ENCODE data around the gene STK39.

The STK39 gene

DNA sequence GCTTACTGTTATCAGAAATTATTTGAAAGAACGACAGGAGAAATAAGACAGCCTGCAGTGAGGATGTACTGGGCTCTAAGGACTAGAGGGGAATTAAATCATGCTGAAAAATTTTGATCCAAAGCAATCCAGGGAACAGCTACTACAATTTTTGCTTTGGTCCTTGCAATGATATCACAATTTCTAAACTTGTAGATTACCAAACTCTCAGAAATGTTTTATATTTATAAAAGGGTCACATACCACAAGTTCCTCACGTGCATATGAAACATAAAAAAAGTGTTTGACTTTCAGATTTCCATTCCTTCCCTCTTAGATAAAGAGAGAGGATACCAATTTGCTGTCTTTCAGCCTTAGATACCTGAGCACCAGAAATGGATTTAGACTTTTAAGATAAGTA, 261.2 kb downstream of the STK39 start:
- DNase-seq, result no peak

DNA sequence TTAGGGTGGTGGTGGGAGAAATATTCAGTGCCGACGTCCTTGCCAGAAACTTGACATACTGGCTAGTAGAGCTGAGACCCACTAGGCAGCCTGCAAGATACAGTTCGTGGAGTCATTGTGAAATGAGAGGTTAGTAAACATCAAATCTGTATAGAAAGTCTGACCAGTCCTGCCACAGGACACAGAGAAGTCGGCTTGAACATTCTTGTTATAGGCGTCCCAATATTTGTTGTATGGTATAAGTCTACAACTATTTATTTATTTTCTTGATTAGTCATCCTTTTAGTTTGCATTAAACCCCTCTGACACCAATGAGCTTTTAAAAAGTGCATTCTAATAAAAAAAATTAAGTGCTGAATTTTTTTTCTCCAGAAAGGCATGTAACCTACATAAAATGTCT, 265.4 kb downstream of the STK39 start:
- DNase-seq, result no peak

DNA sequence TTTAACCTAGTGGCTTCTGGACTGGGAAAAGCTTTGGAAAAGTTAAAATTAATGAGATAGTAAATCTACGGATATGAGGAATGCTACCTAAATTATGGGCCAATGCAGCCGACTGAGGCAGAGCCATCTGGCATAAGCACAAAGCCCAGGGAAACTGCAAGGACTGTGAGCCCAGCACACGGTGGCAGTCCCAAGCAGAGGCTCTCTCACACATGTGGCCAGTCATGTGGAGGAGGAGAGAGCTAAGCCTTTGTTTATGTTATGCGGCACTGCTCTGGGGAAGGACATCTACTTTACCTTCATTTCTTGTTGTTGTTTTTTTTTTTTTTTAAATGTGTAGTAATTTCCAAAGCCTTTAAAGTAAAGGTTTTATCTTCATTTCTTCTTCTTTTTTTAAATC, 267.0 kb downstream of the STK39 start:
- DNase-seq, result no peak

DNA sequence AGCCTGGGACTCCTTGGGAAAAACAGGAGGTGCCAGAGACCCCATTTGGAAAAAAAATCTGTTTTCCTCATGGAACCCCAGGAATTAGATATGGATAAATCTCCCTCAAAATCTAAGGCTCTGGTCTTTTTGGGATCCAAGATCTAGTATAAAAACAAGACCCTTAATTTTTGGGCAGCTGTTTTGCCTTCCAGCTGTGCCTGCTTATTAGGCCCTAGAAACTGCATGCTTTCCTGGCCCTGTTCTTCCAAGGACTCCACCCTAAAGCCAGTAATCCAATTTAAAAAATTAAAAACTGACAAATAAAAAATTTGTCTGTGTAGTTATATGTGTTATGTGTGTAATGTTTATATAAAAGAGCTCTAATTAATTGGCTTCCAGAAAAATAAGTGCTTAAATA, 274.6 kb downstream of the STK39 start:
- DNase-seq, result no peak

DNA sequence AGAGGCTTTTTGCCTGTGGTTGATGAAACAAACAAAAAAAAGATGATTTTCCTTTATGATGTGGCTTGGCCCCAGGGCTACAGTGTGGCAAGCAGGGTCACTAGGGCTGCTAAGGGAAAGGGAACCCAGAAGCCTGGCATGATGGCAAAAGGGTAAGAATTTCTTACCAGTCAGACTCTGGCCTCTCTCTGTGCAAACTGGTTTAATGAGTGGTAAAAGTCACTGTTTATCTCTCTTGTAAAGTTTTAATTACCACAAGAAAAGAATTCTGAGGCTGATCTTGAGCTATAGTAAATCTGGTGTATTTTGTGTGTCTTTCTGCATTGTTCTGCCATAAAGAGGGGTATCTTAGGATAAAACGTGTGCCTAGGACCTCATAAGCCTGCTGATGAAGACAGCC, 275.4 kb downstream of the STK39 start:
- DNase-seq, result no peak

DNA sequence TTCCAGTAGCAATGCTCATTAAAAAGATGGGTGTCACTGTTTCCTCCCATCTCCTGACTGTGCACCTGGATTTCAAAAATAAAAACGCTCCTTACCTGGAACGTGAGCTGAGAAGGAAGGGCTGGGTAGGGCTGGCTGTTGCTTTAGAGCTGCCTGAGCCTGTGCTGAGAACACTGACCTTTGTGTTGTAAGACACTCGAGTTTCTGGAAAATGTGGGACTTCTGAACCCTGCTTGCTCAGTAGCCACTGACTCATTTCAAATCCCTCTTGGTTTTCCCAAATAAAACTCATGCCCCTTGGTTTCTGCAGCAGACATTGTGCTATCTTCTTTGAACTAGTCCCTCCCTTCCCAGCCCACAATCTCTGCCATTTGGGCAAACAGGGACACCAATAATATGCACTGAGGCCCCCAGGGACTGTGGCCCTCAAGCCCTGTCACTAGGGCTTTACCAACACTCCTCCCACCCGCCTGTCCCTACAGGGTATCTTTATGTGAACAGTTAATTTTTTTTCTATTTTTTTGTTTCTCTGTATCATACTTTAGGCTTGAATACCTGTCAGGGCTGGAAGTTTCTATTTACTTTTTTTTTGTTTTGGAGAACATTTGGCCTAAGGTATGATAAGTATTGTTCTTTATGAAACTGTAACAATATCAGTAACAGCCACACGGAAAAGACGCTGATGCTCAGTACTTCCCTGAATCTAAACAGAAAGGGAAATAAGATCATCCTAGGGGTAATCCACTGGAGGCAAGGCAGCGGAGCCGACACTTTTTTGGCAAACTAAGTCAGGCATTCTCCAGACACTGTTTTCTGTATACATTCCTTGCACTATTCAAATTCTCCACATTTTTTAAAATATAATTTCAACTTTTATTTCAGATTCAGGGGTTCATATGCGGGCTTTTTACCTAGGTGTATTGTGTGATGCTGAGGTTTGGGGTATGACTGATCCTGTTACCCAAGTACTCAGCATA, 280.2 kb downstream of the STK39 start:
- no peak for DNase-seq

DNA sequence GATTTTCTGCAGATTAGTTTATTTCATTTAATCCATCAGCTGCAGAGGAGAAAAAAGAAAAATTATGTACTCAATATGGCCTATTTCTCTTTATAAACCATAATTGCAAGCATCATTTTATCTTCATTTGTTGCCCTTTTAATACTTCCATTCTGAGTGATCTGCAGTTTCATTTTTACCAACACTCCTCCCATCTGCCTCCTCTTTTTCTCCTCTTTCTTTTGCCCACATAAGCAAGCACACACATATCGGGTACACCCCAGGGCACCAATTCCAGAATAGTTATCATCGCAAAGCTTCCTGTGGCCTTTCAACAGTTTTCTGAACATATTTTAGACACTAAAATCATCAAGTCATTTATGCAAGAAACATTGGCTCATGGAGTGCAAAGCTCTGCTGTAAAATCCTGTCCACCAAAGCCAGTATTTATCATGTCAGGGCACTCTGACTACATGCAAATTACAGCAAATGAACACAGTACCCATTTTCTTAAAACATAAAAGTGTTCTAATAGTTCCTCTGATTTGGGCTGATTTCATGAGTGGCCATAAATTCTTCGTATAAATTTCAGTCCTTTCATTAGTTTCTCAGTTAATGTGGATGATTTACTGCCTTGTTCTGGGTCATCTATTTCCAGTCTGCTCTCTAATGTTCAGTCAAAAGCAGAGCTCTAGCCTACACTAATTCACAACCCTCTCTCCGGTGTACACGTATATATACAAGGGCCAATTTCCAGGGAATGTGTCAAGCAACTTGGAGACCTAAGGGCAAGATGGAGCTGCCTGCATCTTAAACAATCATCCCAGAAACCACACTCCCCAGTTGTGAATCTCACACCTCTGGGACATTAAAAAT, 281.3 kb downstream of the STK39 start:
- DNase-seq, result no peak

DNA sequence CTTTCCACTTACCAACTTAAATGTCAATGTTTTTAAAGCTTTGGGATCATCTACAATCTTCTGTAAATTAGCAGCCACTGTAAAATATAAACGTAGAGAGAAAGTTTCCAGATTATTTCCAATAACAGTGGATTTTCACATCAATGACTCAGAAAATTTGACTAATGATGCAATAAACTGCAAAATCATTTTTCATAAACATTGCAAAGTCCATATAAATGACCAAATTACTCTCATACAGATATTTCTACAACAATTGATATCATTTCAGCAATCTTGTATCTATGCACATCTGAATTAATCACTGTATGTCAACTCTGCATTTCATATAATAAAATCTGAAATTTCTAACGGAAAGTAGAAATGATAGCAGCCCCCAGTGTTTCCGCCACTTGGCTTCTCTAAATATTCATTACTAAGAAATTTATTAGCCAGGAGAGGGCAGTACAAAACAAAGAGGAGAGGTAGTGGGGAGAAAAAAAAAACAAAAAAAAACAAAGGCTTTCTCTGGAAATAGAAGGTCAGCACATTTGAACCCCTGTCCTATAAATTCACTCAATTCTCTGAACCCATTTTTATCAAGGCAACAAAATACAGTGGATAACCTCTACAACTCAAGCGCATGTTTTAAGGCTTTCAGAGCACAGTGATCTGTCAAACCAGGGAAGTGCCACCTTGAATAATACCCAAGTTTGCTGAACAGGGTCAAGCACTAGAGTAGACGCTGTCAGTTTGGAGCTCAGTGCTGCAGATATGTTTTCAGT, 282.6 kb downstream of the STK39 start:
- peak; percentile 51 for DNase-seq

DNA sequence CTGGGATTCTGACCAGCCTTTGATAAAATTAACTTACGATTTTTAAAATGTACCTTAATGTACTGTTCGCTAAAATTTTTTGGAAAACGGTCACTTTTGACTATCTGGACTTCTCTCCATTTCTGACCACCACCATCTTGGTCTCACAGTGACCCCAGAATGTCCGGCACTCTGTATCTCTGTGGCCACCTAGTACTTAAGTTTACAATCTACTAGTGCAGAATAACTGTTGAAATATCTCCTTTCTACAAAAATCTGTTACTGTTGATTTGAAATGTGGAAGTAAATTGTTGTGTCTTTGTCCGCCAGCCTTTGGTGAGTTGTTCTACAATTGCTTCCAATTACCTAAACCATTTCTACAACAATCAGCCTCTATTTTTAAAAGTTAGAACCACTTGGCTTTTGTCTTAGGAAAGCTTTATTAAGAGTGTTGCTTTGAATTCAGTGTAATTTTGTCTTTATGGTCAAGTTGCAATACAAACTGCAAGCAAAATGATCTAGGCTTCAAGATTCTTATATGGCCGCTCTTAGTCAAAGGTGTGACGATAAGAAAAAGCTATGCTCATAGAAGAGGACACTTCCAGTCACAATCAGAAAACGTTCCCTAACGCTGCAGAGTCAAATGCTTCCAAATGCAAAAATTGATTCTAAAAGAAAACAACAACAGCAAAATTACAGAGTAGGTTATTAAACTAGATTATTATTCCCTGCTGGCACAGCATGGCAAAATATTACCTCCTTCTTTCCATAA, 283.3 kb downstream of the STK39 start:
- DNase-seq, result no peak

DNA sequence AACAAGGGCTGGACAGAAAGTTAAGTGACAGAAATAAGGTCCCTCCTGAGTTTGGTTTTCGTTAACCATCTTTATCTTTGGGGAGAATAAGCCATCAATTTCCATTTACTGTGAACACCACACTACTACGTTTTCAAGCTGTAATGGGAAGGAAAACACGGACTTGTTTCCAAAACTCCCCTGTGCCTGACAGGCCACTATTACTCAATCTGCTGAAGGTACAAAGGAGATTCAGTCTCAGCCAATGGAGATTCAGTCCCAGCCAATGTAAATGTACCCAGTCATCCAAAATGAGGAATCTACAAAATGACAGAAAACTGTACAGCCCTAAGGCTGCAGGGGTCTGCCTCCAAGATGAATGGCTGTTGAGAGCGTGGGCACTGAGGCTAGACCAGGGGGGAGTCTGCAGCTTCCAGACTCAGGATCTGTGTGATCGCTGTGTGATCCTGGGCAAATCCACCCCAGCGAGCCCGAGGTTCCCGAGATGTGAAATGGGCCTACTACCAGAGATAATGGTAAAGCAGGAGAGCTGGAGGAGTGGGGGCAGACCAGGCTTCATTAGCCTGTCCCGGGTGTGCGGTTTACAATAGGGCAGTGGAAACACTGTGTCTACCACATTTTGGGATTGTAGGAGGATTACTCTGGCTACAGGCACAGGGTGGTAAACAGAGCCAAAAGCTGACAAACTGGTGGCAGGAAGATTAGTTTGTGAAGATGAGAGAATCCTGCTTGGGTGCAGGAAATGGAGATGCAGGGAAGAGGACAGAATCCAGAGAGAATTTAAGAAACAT, 284.8 kb downstream of the STK39 start:
- DNase-seq, result no peak

DNA sequence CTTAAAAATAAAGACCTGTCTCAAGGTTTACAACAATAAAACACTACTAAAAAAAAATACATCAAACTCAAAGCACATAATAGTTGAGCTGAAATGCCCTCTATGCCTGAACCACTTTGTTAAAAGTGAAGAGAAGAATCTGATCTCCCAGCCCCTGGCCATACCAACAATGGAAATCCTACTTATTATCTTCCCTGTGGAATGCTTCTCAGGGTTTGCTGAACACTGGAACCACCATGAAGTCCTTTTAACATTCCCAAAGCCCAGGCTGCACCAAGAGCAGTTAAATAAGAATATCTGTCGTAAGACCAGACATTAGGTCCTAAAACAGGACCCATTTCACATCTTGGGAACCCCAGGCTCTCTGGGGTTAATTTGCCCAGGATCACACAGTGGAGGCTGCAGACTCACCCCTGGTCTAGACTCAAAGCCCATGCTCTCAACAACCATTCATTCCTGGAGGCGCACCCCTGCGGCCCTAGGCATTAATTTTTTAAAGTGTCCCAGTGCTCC, 285.8 kb downstream of the STK39 start:
- DNase-seq, result no peak

DNA sequence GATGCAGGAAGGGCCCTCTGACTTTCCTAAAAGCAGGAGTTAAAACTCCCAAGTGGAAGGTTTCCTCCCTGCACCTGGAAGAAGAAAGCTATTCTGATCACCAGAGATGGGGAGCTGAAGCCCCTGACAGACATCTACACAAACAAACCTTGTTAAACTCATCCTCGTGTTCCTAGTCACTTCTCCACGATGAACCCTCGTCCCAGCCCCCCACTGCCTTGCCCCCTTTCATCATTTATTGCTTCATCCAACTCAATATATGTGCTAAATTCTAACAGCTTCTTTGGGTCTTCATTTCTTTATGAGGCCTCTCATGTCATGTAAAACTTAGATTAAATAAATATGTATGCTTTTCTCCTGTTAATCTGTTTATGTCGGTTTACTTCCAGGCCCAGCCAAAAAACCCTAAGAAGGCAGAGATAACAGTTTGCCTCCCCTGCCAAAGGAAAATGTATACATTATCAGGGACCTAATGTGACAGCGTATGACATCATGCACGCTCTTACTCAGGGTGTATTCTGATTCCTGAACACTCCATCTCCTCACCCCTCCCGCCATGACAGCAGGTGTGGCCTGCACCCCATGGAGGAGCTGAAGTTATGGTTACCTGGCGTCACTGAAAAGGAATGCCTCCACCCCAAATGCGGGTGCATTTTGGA, 287.2 kb downstream of the STK39 start:
- no peak for DNase-seq

DNA sequence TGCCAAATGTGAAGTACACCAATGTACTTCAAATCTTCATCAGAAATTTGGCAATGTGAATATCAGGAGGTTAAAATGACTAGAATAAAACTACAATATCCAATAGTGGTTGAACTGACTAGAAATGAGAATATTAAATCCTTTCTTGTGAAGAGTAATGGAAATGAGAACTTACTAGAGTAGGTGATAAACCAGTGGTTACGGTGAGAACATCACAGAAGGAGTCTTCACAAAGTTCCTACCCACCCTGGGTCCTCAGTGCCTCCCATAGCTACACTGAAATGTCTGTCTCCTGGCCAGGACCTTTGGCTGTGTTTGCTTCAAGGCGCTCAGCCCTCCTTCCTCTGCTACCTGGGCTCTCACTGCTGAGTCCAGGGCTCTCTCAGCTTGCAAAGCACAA, 289.7 kb downstream of the STK39 start:
- no peak for DNase-seq

DNA sequence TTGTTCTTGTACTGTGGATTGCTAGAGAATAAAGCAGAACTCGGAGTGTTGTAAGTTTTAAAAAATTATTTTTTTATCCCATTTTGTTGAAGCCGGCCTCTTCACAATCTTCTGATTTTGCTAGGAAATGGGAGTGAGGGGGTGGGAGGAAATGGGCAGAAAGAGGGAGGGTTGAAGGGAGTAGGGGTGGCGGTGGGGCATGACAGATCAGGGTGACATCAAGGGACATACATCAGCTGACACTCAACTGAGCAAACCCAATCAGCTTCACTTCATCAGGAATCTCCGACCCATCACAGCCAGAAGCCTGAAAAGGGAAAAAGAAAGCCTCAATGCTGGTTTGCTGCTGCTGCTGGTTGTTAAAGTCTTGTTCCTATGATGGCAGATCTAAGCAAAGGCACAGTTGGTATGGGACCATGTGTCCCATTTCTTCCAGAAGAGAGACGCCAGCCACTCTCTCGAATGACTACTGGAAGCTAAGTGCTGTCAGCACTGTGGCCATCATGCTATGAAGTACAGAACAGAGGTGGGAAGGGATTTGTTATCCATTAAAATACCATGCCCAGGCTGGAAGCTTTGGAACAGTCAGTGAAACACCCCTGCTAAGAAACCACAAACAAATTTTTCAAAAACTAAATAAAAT, 292.0 kb downstream of the STK39 start:
- DNase-seq, result no peak

DNA sequence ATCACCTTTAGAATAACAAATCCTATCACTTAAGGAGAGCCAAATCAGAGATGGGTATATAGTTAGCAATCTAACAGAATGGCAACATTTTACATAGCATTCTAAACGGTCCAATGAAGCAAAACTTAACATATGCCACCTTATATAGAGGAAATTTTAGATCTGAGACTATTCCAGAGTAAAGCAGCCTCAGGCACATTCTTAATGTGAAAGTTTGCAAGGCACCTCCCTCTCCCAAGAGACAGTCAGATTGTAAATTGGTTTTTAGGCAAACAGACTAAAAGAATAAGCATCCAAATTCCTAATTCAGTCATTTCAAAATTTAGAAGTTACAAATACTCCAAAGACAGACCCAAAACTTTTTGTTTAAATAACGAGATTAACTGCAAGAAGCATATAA, 292.9 kb downstream of the STK39 start:
- DNase-seq, result no peak

DNA sequence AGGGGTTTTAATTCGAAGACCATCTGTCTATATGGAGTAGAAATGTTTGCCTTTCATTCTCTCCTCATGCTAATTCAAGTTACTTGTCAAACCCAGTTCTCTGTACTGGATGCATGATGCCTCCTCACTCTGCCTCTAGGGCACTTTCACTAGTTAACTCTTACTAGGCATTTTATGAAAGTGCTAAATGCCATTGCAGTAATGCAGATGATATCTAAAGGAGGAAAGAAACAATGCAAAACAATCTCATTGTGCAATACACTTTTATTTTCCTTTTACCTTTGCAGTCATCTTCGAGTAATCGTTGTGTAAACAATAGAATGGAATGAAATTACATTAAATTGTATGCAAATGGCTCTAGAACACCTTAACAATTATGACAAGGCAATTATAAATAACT, 293.6 kb downstream of the STK39 start:
- DNase-seq, result no peak

DNA sequence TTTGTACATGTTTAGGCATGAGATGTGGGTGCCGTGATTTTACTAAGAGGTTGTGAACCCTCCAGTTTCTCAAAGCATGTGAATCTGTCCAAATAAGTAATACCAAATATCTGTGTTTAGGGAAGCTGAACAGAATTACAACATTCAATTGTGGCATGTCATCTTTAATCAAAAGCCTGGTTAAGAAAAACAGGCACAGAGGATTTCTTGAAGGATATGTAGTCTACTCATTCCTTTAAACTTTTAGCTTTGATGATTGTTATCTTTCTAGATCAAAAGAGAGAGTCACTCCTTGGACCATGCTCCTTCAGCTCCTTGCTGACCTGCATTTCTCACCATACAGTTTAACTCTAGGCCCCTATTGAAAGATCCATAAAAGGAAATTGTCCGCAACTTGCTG, 296.8 kb downstream of the STK39 start:
- DNase-seq, result no peak

DNA sequence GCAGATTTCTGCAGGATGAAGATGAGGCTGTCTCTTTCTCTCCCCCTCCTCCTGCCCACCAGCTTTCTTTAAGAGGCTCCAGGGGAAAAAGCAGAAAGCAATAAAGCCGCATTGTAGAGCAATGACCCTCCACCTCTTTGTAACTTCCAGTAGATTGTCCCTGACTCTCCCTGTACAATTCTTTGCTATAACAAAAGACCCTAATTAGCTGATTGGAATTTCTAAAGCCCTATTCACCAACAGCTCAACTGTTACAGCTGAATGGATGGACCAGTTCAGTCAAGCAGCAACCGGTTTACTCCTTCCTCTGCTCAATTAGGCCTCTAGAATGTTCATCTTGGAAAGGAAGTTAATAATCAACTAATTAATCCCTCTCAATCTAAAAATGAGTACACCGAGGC, 301.0 kb downstream of the STK39 start:
- DNase-seq, result no peak

DNA sequence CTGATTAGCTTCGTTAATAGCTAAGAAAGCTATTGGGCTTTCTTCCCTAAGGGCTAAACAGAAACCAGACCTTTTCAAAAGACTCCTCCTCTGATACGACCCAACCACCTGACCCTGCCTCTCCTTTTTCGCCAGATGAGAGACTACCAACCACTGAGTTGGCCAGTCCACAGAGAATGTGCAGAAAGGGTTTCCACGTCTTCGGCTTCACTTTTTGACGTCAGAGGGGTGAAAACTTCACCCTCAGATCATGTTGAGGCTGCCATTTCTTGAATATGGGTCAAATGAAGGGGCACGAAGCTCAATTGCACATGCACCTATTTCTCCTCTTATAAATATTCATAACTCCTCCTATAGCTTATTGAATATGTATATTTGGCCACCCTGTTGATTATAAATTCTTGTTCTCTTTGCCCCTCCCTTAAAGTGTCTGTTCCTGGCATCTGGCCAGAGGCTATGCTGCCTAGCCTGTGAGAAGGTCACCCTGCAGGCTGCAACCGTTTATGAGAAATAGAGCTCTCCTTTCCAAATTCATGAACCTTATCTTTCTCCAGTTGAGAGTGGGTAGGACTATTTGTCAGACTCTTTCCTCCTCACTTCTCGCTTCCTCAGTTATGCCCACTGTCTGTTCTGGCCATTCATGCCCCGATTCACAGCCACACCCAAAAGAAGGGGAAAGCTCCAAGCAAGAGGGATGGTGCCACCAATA, 301.6 kb downstream of the STK39 start:
- peak; percentile 18 for DNase-seq
